ENCODE data around the gene CRADD.

Gene CRADD

DNA sequence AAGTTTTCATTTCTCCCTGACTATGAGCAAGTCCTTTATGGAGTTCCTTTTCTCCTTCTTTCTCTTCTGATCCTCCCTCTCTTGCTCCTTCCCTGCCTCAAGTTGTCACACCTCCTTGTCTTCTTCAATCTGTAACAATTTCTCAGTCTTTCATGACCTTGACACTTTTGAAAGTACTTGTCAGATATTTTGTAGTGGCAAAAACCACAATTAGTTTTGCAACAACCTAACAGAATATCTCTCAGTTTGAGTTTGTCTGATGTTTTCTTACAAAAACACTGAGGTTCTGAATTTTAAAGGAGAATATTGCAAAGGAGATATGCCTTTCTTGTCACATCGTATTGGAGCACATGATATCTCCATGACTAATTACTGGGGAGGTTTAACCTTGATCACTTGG is 4.1 kb upstream of the CRADD start:
- DNase-seq: no peak

DNA sequence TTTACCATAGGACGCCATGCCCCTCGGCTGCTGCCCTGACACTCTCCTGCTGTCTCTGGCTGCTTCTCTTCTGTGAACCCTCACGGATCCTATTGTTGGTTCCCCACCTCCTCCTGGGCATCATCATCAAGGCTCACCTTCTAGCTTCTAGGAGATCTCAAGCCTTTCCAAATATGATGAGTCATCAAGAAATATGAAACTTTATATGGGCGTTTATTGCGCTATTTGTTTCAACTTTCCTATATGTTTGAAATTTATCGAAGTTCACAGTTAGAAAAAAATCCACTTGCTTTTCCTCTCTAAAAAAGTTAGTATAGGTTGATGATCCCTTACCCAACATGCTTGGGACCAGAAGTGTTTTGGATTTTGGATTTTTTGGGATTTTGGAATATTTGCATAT is 2.8 kb upstream of the CRADD start:
- no peak for DNase-seq

DNA sequence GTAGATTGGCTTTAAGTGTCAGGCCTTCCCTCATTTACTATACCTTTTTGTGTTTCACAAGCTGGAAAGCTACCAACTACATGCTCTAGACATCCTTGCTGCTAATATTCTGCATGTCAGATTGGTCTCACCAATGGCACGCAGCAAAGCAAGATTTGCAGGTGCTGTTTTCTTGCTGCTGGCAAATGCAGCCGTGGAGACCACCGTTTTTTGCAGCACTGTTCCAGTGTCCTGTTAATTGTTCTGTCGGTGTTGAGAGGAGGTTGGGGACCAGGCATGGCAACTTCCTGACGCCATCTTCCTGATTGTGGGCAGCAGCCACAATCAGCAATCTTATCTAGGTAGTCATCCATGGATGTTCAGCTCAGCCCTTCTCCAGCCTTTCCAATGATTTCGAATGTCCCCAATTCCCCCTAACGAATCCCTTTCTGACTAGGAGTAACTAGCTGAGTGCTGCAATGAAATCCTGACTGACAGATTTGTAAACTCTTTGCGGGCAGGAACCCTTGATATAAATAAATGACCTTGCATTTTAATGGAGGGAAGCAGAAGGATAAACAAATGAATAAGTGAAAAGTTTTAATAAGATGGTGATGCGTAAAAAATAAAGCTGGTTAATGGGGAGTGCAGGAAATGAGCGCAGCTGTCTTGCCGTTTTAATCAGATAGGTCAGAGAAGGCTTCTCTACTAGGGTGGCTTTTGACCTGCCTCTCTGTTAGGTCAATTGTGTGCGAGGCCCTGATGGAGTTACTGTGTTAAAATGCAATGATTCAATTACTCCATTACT is 574 bp upstream of the CRADD start:
- DNase-seq: peak in 1 of 2 experiments; percentile 0

DNA sequence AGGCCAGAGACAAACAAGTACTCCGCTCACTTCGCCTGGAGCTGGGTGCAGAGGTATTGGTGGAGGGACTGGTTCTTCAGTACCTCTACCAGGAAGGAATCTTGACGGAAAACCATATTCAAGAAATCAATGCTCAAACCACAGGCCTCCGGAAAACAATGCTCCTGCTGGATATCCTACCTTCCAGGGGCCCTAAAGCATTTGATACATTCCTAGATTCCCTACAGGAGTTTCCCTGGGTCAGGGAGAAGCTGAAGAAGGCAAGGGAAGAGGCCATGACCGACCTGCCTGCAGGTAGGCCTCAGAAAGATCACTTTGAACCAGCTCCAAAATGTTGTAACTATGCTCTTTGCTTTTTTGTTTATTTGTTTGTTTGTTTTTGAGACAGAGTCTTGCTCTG is 1.6 kb downstream of the CRADD start:
- DNase-seq: no peak

DNA sequence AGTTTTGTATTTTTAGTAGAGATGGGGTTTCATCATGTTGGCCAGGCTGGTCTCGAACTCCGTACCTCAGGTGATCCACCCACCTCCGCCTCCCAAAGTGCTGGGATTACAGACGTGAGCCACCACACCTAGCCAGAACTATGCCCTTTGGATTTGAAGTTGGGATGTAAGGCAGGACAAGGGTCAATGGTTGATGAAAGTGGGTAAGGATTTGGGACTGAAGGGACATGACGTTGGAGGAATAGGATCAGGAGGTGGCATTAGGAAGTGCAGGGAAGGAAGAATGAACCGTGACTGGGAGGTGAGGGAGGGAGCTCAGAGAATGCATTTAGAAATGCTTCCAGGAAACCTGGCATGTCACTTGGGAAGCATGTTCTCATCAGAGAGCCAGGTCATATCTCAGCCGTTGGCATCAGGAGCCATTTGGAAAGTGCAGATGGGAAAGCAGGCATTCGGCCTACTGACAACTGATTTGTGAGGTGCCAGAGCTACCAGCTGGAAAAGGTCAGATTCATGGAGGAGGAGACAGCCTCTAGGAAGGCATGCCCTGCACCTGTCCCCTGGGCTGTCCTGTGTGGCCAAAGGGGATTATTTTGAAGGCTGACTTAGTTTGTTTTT is 2.2 kb downstream of the CRADD start:
- peak in 1 of 2 experiments; percentile 21 for DNase-seq

DNA sequence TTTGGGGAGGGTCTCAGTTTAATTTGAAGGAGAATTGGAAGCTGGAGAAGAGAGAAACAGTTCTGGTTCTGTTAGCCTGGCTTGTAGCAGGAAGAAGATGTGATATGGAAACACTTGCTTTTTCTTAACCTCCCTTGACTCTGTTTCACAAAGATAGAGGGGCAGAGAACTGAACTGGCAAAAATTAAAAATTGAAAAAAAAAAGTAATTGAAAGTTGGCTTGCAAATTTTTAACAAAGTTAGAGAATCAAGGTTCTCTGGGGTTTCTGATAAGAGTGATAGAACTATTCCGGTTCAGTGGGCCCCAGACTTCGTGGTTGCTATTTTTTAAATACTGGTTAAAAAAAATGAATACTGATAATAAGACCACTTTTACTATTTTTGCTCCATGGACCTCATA is 2.8 kb downstream of the CRADD start:
- DNase-seq: no peak

DNA sequence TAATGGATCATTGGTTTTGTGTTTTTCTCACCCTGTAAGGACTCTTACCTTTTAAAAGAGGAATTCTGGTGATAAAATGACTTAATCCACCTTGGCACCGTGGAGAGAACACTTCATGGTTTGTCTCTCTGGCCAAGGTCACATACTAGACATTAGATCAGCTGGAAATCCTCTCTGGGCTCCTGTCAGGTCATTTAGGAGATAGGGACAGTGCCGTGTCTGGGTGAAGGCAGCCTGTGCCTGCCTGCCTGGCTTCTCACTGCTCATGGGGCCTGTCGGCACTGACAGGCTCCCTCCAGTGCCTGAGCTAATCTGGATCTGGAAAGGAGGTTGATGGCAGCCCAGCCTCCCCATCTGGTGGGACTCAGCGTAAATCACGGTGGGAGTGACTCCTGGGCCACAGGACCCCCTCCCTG is 5.7 kb downstream of the CRADD start:
- DNase-seq: no peak

DNA sequence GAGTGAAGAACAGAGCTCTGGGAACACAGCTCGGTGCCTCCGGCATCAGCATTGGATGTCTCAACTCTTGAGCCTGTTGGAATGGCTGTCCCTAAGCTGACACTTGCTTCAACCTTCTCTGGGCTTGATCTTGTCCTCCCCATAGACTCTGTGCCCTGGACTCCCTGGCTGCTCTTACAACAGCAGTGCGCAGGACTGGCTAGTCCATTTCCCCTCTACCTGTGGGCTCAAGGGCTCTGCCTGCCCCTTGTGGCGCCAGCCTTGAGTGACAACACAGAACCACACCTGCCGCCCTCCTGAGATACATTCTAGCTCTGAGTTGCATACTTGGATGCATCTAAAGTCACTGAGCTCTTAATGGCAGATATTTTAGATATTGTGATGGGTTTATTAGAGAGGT is 6.2 kb downstream of the CRADD start:
- no peak for DNase-seq

DNA sequence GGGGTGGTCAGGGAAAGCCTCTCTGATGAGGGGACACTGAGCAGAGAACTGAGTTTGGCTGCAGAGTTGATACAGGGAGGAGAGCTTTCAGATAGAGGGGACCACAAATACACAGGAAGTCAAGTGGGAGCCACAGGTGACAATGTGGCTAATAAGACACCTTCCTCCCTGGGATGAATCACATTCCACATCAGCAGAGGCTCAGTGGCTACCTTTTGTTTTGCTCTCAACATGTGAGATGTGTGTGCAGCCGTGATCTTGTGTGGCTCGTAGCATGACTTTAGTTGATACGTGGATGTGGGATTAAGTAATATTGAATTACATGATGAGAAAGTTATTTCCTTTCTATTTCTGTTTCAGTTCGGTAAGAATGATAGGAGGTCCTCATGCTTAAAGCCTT is 7.5 kb downstream of the CRADD start:
- DNase-seq: no peak

DNA sequence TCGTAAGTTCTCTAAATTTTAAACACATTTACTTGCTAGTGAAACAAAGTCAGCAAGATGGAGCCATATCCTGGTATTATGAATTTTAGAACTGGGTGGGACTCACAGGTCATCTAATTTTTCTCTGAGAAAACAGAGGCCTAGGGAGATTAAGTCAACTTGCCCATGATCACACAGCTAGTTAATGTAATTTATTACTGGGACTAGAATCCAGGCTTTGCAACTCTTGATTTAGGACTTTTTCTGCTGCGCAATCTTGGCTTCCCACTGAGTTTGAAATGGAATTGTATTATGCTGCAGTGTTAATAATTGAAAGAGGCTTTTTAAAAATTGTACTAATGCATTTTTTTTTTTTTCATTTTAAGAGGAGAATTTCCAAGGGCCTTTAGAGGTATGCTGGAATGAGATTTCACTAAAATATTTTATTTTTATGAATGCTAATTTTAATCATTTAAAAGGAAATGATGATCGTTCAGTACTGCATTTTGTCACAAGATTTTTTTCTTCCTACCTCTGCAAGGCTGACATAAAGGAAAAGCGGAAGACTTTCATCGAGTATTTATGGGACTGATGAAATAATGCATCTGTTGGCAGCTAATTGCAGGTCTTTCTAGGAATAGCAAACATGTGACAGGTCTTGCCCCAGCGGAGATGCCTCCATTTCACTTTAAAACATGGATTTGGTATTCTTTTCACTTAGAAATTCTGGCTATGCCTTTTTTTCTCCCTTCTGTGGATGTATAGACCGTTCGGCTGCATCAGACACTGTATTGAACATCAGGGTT is 9.6 kb downstream of the CRADD start:
- no peak for DNase-seq

DNA sequence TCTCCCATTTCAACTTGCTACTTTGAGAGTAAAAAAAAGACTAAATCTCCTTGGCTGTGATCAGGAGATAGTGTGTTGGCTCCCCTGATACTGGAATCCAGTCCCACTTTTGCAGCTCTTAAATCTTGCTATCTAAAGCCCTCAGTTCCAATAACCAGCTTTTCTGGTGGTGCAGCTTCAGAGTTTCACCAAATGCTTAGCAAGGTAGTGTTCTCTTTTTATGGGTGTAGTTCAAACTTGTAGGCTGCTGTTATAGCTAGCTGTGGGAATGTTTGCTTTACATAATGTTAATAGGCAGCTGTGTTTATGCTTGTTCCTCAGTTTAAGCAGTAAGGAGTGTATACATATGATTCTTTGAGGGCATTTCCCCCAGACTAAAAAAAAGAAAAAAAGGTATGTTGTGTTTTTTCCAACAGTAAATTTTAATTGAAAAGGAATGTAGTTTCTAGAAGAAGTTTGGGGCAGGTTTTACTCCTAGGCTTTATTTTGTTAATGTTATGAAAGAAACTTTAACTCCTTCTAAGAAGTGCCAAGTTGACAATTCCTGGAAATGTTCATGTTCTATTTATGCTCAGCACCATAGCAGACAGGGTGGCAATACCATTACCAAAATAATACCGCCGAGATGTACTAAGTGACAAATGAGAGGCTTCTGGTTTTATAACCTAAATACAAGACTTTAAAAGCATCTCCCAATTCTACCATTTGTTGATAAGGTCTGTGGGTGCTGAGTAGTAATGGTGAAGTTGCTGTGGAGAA is 12.1 kb downstream of the CRADD start:
- no peak for DNase-seq

DNA sequence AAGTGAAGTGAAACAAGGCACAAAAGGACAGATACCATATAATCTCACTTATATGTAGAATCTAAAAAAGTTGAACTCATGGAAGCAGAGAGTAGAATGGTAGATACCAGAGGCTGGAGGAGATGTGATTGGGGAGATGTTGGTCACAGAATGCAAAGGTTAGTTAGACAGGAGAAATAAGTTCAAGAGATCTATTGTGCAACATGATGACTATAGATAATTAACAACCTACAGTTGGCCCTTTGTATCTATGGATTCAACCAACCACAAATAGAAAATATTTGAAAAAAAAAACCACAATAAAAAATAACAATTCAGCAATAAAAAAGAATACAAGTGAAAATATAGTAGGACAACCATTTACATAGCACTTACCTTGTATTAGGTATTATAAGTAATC is 19.3 kb downstream of the CRADD start:
- DNase-seq: no peak

DNA sequence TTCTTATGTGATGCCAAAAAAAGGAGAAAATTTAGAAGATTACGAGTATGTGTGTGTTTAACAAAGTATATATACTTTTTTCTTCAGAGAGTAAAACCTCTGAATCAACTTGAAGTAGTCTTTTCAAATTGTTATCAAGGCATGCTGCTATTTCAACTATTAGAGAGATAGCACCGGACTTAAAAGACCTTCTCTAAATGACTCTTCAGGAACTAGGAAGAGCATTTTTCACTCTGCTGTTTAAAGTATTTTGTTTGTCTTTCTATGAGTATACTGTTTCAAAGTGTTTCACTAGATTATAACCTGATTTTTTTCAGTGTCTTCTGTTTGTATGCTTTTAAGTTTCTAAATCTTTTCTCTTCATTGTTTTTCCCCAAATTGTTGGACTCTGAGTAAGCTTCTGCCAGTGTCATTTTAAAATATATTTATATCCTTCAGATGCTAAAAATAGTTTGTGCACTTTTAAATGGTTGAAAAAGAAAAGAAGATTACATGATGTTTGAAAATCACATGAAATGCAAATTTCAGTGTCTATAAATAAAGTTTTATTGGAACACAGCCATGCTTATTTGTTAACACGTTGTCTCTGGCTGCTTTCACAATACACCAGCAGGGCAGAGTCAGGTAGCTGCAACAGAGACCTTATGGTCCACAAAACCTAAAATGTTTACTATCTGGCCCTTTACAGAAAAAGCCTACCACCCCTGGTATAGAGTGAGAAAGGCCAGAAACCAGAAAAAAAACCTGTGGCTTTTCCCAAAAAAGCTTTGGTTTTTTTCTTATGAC is 21.3 kb downstream of the CRADD start:
- DNase-seq: no peak

DNA sequence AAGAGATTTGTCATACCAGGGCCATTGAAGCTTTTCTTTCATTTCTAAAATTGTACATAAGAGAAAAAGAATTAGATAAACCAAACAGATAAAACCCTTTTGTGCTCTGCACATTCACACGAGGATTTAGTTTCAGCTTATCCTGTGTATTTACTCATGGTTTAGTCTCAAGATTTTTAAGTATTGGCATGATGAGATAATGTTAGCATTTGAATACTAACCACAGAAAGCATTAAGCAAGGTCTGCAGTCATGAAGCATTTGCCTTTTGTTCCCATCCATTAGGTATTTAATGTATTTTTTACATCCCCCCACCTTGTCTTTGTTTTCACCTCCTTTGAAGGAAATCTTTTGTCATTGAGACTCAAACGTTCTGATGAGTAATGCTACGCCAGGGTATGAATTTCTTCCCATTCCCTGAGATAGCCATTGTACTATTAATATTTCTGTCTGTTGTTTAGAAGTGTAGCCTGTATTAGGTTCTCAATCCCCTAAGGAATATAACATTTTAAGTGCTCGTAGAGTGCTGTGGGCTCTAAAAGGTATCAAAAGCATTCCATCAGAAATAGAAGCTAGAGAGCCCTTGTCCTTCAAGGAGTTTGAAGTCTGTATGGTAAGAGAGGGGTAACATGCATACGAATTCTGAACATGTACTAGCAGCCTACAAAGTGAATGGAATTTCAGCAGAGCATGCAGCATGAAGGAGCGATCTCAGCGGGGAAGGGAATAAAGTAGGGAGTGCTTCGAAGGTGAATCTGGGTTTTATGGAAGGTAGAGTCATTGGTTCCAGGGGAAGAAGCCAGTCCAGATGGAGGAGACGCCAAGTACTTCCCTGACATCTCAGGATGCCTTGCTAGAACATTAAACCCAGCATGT is 22.3 kb downstream of the CRADD start:
- DNase-seq: no peak

DNA sequence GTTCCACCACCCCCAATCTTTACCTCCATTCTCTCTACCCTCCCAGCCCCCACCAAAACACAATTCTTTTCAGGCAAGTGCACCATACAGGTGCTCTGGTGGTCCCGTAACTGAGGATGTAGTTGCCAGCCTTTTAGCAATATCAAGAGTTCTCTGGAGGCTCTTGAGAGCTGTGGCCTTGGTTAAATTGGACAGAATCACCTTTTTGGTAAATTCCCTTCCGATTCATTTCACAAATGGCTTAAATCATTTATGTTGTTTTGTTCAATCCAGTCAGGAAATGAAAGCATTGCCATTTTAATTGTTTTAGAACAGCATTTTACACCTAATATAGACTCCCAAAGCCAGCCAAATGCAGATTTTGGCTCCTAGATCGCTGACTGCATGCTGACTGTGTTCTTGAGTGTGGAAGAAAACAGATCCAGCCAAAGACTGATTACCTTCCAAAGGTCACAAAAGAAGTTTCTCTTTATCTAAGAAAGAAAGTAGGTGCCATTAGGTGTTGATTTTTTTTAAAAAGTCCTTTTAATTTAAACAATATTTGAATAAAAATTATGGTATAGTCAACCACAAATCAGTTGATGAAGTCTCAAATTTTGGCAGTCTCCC is 25.6 kb downstream of the CRADD start:
- no peak for DNase-seq

DNA sequence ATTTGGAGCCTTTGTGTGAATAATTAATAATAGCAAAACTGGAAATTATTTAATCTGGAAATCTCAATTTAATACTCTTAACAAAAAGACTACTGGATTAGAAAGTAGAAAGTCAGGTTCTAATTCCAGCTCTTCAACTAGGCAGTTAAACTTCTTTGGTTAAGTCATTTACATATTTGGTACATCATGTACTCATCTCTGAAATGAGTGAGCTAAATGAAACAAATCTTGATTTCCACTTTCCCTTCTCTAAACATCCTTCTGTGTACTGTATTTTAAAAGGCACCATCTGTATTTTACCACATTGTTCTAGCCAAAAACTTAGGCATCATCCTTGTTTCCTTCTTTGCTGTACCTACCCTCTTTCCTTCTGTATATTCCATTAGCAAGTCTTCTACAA is 26.9 kb downstream of the CRADD start:
- no peak for DNase-seq

DNA sequence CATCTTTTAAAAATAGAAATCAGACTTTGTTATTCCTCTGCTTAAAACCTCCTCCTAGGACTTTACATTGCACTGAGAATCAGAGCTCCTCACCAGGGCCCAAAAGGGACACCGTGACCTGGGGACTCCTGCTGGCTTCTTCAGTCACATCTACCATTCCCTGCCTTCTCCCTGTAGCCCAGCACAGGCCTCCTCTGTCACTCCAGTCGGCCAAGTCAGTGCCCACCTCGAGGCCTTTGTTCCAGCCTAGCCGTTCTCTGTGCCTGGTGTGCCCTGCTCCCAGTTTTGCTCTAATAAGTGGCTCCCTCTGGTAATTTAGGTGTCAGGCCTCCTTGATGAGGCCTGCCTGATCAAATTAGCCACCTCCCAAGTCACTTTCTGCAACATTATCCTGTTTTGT is 27.4 kb downstream of the CRADD start:
- DNase-seq: no peak

DNA sequence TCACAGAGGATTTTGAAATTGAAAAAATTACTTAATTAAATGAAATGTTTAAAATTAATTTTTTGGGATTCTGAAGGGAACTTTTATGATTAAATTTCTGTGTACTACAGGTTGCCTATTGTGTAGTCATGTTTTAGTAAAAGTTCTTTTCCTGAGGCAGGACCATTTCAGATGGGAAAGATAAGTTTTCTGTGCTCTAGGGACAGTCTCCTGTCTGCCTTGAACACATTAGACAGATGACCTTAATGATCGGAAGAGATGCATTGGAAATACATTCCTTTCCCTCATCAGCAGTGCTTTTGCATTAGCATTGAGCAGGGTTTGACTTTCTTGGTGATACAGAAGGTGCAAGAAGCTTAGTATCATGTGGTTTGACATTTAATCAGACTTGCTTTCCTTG is 28.1 kb downstream of the CRADD start:
- no peak for DNase-seq

DNA sequence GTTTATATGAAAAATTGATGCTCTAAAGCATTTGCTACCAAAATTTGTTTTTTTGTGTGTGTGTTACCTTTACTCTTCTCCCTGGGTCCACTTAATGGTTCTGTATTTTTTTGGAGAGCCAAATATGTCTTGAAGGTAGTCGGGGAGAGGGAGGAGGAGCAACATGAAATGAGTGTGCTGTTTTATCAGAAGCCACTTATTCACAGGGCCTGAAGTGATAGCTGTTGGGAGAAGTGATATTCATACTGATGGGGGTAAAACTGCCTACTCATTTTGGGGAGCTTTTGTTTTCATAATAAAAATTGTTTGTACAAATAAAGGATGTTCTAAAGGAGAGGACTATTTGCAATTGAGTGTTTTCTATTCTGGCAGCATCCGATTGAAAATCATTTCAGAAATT is 29.2 kb downstream of the CRADD start:
- DNase-seq: no peak

DNA sequence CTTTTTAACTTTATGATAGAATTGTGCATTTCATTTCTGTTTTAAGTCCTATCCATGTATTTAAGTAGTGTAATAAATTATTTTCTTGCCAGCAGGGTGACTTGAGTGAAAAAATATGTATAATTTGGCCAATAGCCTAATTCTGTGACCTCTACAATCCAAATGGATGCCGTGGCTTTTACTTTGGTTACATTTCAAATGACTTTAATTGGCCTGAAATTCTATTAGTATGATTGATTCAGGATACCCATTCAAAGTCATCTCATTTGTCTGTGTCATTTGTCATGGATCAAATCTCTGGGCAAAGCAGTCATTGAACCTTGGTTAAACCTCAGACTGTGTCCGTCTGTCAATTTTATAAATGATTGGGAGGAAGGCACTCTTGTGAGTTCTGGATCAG is 29.6 kb downstream of the CRADD start:
- DNase-seq: no peak

DNA sequence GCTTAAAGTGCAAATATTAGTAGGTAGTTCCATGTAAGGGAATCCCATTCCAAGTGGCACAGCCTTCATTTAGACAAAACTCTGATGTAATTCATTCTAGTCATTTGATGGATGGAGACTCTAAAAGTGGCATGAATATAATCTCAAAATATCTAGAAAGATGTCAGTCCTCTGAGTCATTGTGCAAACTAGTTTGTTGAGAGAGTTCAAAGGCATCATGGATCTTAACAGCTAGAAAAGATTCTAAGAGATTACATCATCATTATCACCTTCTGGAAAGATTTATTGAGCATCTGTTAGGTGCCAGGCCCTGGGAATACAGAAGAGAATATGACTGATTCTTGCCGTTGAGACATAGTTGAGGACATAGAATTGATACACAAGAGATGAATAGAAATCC is 30.7 kb downstream of the CRADD start:
- DNase-seq: no peak

Measured in SHP77 (cell line).